ENCODE data around the gene ACRBP.

ACRBP gene

DNA sequence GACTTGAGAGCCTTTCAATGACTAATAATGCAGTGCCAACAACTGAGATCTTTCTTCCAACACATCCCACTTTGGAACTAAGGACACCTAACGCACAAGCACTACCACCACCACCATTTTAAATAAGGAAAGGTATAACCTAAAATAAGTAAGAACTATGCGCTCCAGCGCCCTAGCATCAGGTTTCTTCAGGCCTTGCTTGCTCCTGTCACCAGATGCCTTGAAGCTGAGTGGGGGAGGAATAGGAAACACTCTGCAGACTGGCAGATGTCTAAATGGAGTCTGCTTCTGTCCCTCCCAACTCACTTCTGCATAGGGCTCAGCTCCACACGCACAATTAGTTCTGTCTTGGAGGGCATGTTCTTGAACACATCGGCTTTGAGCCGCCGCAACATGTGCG is 55.1 kb downstream of the ACRBP start:
- Mint-ChIP-seq H3K9me3 (no peaks in the 10 kb centered on the region), H3K27me3 (ENCODE audit: low read depth) (no peaks in the 10 kb centered on the region), H3K4me1 (ENCODE audit: low read depth) (peaks cover 17% of the 10 kb centered on the region), H3K27ac (peak overlapping the region; percentile 18), H3K36me3 (ENCODE audit: low read depth) (peaks cover 63% of the 10 kb centered on the region), H3K4me3 (no peak overlapping the region)
